ENCODE data around the gene ING5.

Gene ING5

DNA sequence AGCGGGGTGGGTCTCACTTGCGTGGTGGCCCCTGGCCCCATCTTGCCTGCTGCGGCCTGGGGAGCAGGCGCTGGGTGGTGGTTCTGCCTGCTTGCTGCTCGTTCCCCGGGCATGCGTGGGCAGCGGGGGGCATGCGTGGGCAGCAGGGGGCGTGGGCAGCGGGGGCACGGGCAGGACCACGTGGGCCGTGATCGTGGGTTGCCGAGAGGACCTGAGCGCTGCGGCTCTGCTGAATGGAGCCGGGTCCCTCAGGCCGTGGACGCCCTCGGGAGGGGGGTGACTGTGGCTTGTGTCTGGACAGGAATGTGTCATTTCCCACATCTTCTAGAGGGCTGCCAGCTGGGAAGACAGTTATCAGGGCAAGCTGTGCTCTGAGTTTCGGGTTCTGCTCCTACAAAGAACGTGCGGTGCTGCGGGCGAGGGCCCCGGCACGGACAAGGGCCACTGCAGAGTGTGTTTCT lies 66.4 kb downstream of the ING5 start:
- DNase-seq, result peak; percentile 22
- TF ChIP-seq, protein P1, sequence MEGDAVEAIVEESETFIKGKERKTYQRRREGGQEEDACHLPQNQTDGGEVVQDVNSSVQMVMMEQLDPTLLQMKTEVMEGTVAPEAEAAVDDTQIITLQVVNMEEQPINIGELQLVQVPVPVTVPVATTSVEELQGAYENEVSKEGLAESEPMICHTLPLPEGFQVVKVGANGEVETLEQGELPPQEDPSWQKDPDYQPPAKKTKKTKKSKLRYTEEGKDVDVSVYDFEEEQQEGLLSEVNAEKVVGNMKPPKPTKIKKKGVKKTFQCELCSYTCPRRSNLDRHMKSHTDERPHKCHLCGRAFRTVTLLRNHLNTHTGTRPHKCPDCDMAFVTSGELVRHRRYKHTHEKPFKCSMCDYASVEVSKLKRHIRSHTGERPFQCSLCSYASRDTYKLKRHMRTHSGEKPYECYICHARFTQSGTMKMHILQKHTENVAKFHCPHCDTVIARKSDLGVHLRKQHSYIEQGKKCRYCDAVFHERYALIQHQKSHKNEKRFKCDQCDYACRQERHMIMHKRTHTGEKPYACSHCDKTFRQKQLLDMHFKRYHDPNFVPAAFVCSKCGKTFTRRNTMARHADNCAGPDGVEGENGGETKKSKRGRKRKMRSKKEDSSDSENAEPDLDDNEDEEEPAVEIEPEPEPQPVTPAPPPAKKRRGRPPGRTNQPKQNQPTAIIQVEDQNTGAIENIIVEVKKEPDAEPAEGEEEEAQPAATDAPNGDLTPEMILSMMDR (IDR thresholded peaks at IDR 0.05; ENCODE audit: low read depth, low read length), result no peak
- Histone ChIP-seq H3K27me3 (no peaks in the 10 kb centered on the region), H3K9me3 (no peaks in the 10 kb centered on the region), H3K4me3 (ENCODE audit: low read depth, low read length) (no peak overlapping the region), H3K36me3 (no peaks in the 10 kb centered on the region; the same call in 1 of the 2 replicates), H3K4me1 (peaks cover 21% of the 10 kb centered on the region)

DNA sequence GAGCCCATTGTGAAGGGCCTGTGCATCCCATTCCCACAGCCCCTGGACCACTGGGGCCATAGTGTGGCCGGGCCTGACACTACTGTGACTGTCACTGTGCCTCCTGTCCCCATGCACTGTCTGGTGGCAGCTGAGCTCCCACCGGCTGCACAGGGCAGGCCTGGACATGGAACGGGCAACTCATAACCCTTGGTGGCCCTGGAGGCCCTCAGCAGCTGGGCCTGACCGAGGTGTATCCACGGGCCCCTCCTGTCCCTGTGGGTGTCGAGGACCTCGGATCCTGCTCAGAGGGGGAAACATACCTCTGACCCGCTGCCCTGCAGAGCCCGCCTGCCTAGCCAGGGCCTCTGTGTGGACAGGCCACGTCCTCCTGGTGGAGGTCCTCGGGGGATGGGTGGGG lies 67.0 kb downstream of the ING5 start:
- peaks cover 20% of the 10 kb centered on the region for H3K4me1 ChIP-seq
- H3K4me3 ChIP-seq (ENCODE audit: low read depth, low read length), result no peak overlapping the region
- no peak for DNase-seq
- no peaks in the 10 kb centered on the region for H3K27me3 ChIP-seq
- H3K9me3 ChIP-seq, result no peaks in the 10 kb centered on the region
- TF ChIP-seq, protein P1 (IDR thresholded peaks at IDR 0.05; ENCODE audit: low read depth, low read length), result no peak
- H3K36me3 ChIP-seq, result no peaks in the 10 kb centered on the region; the same call in 1 of the 2 replicates

DNA sequence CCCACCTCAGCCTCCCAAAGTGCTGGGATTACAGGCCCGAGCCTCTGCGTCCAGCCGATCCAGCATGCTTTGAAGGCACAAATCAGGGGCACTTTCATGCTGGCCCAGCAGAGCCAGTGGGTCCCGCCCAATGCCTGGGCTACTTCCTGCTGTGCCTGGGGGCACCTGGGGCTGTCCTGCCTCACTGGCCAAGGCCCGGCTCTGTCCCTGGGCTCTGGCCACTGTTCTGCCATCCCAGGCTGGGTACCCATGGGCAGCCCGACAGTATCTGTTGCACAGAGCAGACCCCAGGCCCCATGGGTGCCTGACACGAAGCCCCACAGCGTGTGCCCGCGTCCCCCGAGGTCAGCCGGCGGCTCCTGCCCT lies 68.0 kb downstream of the ING5 start:
- DNase-seq, result no peak
- Histone ChIP-seq H3K4me1 (peaks cover 14% of the 10 kb centered on the region), H3K9me3 (no peaks in the 10 kb centered on the region), H3K36me3 (no peaks in the 10 kb centered on the region; the same call in 1 of the 2 replicates), H3K27me3 (no peaks in the 10 kb centered on the region), H3K4me3 (ENCODE audit: low read depth, low read length) (no peak overlapping the region)
- TF ChIP-seq, protein P1 (IDR thresholded peaks at IDR 0.05; ENCODE audit: low read depth, low read length), result no peak

DNA sequence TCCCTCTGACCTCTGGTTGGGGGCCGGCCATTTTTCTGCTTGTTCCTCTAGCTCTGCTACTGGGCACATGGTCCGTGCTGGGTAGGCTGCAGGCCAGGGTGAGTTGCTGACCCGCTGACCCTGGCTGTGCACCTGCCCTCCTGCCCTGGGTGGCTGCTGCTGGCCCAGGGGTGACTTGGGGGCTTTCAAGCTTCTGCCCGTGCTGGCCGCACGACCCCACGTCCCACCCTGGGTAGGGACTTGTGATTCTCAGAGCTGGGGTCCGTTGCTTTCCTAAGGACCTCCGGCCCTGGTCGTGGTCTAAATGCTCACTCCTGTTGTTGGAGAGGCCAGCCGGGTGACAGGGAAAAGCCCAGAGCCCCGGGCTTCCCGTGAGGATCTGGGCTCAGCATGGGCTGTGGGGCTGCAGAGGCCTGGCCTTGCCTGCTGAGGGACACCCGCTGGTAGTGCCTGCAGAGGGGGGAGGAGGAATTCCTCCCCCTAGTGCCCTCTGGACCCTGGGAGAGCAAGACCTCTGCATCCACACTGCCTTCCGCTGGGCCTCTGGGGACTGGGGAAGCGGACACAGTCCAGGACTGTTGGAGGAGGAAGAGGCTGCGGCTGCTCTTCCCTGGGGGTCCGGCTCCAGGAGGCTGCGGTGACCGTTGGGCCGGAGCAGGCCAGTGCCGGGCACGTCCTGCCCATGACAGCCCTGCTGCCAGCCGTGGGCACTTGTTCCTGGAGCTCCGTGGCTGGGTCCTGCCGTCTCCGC lies 68.5 kb downstream of the ING5 start:
- TF ChIP-seq, protein P1 (IDR thresholded peaks at IDR 0.05; ENCODE audit: low read depth, low read length), result no peak
- Histone ChIP-seq H3K36me3 (no peaks in the 10 kb centered on the region; the same call in 1 of the 2 replicates), H3K4me3 (ENCODE audit: low read depth, low read length) (no peak overlapping the region), H3K4me1 (peaks cover 12% of the 10 kb centered on the region; the same call in 1 of the 2 replicates), H3K27me3 (no peaks in the 10 kb centered on the region), H3K9me3 (no peaks in the 10 kb centered on the region)
- DNase-seq, result no peak

DNA sequence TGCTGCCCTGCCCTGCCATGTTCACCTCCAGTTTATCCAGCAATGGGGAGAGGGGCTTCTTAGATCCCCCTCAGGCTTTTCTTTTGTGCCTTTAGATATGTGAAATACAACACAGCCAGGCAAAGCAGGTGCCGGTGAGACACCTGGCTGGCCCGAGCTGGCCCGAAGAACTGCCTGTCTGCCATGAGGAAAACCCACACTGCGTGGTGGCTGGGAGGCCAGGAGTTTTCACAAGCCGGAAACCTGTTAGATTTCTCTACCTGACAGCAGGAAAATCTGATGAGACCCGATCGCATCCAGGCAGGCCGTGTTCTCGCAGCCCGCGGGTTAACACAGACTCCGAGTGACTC lies 69.1 kb downstream of the ING5 start:
- Histone ChIP-seq H3K4me3 (ENCODE audit: low read depth, low read length) (no peak overlapping the region), H3K4me1 (peaks cover 12% of the 10 kb centered on the region; the same call in 1 of the 2 replicates)
- DNase-seq, result no peak

More for the DNA sequence above, 69.1 kb downstream of the ING5 start:
- Histone ChIP-seq H3K27me3 (no peaks in the 10 kb centered on the region), H3K9me3 (no peaks in the 10 kb centered on the region), H3K36me3 (no peaks in the 10 kb centered on the region; the same call in 1 of the 2 replicates)
- TF ChIP-seq, protein P1 (IDR thresholded peaks at IDR 0.05; ENCODE audit: low read depth, low read length), result no peak
